Tibial artery (tissue), 4 donors: ENCODE data around the gene NIPSNAP2.
"Not testable (repeated sequence)": the region's sequence is repeated elsewhere in the genome, so short reads cannot be mapped to it uniquely, and the experiment has no call there.

Experiments
- DNase-seq, 2 donors: peaks; one replicate each; pipeline ENCODE4 v3.0.0-alpha.2; 2019
- H3K27ac ChIP-seq, 2 donors: fragments of 200-600 bp; sonication (generic) in 1 of 2; 1 replicate in 1 of 2; 2 replicates in 1 of 2; pipeline ENCODE4 v1.5.1; 2018 to 2019; ENCODE audit warnings: mild to moderate bottlenecking in 1 of 2
- H3K27me3 ChIP-seq, 2 donors: fragments of 200-600 bp; sonication (generic) in 1 of 2; one replicate each; pipeline versions ENCODE4 v1.5.1 to v1.6.0; 2016 to 2019
- H3K36me3 ChIP-seq, 3 donors: fragments of 200-600 bp; sonication (generic) in 2 of 3; one replicate each; pipeline ENCODE4 v1.5.1; 2016 to 2019; ENCODE audit warnings: mild to moderate bottlenecking in 2 of 3
- H3K4me1 ChIP-seq, 4 donors: fragments of 200-600 bp; sonication (generic) in 2 of 4; 1 replicate in 3 of 4; 2 replicates in 1 of 4; pipeline ENCODE4 v1.5.1; 2016 to 2019
- H3K4me3 ChIP-seq, 2 donors: fragments of 200-600 bp; sonication (generic) in 1 of 2; 1 replicate in 1 of 2; 2 replicates in 1 of 2; pipeline ENCODE4 v1.5.1; 2018 to 2019; ENCODE audit warnings: mild to moderate bottlenecking in 2 of 2
- H3K9me3 ChIP-seq, 3 donors: fragments of 200-600 bp; sonication (generic) in 1 of 3; one replicate each; pipeline ENCODE4 v1.5.1; 2016 to 2019
- CTCF ChIP-seq, 2 experiments: fragments of 200-600 bp in 1 of 2; fragments of 450-650 bp in 1 of 2; IDR thresholded peaks; one replicate each; pipeline ENCODE4 v1.5.1; 2017 to 2019; ENCODE audit warnings: antibody characterized with exemption in 2 of 2, mild to moderate bottlenecking in 1 of 2, moderate library complexity in 1 of 2
- intact Hi-C: fragments of 100-400 bp; cut with DNase I; formaldehyde crosslinking; loops from one replicate; pipeline ENCODE4 v1.15.0; 2023; ENCODE audit warnings: low total_unique reads

NIPSNAP2 gene

DNA sequence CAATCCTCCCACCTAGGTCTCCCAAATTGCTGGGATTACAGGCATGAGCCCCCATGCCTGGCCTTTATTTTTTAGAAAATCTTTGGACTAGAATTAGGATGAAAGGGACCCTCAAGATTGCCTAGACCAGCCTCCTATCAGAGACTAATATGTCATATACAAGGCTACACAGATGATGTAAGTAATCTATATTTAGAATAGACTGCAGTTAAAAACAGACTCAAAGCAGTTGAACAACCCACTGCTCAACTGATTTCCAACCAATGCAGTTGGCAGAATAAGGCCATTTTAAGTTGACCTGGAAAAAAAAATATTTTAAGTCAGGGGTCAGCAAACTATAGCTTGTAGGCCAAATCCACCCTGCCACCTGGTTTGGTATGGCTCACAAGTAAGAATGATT, 59.1 kb downstream of the NIPSNAP2 start:
- Histone ChIP-seq H3K27ac (no peak overlapping the region), H3K36me3 (peaks cover 0 to 44% (median 0%) of the 10 kb centered on the region in 3 donors), H3K27me3 (no peaks in the 10 kb centered on the region), H3K9me3 (no peaks in the 10 kb centered on the region), H3K4me1 (no peaks in the 10 kb centered on the region), H3K4me3 (no peak overlapping the region)
- DNase-seq, result no peak
- intact Hi-C loops, result no loop called here
- TF ChIP-seq CTCF (IDR thresholded peaks at IDR 0.05), result no peak

DNA sequence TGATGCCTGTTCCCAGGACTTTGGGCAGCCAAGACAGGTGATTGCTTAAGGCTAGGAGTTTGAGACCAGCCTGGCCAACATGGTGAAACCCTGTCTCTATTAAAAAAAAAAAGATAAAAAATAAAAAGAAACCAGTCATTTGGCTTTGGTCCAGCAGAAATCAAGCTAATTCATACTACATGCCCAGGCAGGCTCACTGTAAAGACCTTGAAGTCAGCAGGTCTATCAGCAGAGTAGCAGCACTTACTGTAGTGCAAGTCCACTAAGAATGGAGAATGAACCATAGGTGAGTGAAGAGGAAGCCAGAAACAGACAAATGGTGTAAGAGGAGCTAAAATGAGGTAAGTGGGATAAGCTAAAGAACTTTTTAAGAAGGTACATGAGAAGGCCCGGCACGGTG, 62.2 kb downstream of the NIPSNAP2 start:
- no peaks in the 10 kb centered on the region for H3K9me3 ChIP-seq
- no peaks in the 10 kb centered on the region for H3K27me3 ChIP-seq
- H3K36me3 ChIP-seq, result peaks cover 0 to 15% (median 0%) of the 10 kb centered on the region in 3 donors
- no peak overlapping the region for H3K4me3 ChIP-seq
- TF ChIP-seq CTCF (IDR thresholded peaks at IDR 0.05), result no peak
- intact Hi-C loops, result no loop called here
- H3K27ac ChIP-seq, result no peak overlapping the region
- H3K4me1 ChIP-seq, result no peaks in the 10 kb centered on the region
- DNase-seq, result no peak

DNA sequence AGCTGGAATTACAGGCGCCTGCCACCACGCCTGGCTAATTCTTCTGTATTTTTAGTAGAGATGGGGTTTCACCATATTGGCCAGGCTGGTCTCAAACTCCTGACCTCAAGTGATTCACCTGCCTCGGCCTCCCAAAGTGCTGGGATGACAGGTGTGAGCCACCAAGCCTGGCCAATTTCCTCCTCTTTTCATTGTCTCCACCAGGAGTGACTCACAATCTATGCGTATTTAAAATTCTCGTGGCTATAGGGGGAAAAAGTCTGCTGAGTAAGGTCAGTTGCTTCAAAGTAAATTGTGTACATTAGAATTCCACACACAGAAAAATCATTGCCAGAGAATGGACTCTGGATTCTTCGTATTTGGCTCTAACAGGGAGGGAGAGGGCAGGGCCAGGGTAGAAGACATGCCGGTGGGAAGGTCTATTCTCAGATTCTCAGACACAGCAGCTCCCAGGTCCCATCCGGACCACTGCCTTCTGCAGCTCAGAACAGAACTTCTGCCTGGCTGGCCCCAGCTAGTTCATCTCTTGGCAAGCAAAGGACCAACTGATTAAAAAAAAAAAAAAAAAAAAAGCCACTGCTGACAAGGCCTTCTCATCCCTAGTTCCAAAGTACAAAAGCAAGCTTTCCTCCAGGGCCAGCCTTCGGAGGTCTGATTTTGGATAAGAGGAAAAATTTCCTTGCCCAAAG, 64.7 kb downstream of the NIPSNAP2 start:
- no peak overlapping the region for H3K4me3 ChIP-seq
- no peak for TF ChIP-seq CTCF (IDR thresholded peaks at IDR 0.05)
- H3K4me1 ChIP-seq, result peaks cover 0 to 5% (median 2%) of the 10 kb centered on the region in 4 donors
- no peak for DNase-seq
- H3K9me3 ChIP-seq, result no peaks in the 10 kb centered on the region
- H3K27me3 ChIP-seq, result no peaks in the 10 kb centered on the region
- H3K36me3 ChIP-seq, result peaks cover 0 to 5% (median 0%) of the 10 kb centered on the region in 3 donors
- H3K27ac ChIP-seq, result no peak overlapping the region
- intact Hi-C loops, result no loop called here

- Histone ChIP-seq H3K4me1 (peaks cover 0 to 6% (median 2%) of the 10 kb centered on the region in 4 donors), H3K36me3 (peaks cover 0 to 5% (median 0%) of the 10 kb centered on the region in 3 donors), H3K27ac (no peak overlapping the region), H3K4me3 (no peak overlapping the region), H3K9me3 (no peaks in the 10 kb centered on the region), H3K27me3 (no peaks in the 10 kb centered on the region)
- intact Hi-C loops, result no loop called here
- no peak for TF ChIP-seq CTCF (IDR thresholded peaks at IDR 0.05)
- no peak for DNase-seq
These were observed 66.0 kb downstream of the NIPSNAP2 start for GRCh38 chr7:56030340-56030739.

DNA sequence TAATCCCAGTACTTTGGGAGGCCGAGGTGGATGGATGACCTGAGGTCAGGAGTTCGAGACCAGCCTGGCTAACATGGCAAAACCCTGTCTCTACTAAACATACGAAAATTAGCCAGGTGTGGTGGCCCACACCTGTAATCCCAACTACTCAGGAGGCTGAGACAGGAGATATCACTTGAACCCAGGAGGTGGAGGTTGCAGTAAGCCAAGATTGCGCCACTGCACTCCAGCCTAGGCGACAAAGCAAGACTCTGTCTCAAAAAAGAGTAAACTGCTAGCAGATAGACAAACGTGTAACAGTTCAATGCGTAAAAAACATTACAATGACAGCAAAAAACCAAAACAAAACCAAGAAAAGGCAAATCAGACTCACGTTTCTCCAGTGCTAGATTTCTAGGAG, 67.2 kb downstream of the NIPSNAP2 start:
- H3K4me1 ChIP-seq, H3K27me3 ChIP-seq, H3K4me3 ChIP-seq, intact Hi-C loops, H3K9me3 ChIP-seq, DNase-seq, H3K36me3 ChIP-seq, H3K27ac ChIP-seq: not testable (repeated sequence)

DNA sequence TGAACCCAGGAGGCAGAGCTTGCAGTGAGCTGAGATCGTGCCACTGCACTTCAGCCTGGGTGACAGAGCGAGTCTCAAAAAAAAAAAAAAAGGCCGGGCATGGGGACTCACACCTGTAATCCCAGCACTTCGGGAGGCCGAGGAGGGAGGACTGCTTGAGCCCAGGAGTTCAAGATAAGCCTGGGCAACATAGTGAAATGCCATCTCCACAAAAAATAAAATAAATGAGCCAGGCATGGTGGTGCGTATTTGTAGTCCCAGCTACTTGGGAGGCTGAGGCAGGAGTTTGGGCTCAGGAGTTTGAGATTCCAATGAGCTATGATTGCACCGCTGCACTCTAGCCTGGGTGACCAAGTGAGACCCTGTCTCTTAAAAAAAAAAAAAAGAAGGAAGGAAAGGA, 68.2 kb downstream of the NIPSNAP2 start:
- H3K27ac ChIP-seq, intact Hi-C loops, H3K36me3 ChIP-seq, H3K27me3 ChIP-seq, DNase-seq, H3K9me3 ChIP-seq, H3K4me1 ChIP-seq, H3K4me3 ChIP-seq: not testable (repeated sequence)
